DMS114 treated with DMSO at 0.1 percent for 48 hours (cell line): ENCODE measurements around the gene ITGB1BP2.
"Not testable (repeated sequence)": the region's sequence is repeated elsewhere in the genome, so short reads cannot be mapped to it uniquely, and the experiment has no call there.

Experiments used
- DNase-seq: peaks from one replicate; lab custom pipeline; 2025; ENCODE audit not compliant: unreplicated experiment; lab: John Stamatoyannopoulos, UW

ITGB1BP2 gene

DNA sequence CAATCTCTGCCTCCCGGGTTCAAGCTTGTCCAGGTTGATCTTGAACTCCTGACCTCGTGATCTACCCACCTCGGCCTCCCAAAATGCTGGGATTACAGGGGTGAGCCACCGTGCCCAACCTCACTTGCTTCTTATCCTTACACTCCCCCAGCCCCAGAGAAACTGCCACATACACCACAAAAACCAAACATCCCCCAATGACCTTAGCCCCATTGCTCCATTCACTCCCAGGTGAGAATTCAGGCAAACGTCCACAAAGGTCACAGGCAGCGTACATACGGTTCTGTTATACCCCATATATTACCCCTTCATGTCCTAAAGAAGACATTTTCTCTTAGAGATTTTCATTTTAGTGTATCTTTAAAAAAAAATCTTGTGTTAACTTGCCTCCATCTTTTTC, 1.1 kb upstream of the ITGB1BP2 start:
- DNase-seq = not testable (repeated sequence)

- DNase-seq = no peak
These were observed 1.1 kb downstream of the ITGB1BP2 start for GRCh38 chrX:71302461-71303213.

DNA sequence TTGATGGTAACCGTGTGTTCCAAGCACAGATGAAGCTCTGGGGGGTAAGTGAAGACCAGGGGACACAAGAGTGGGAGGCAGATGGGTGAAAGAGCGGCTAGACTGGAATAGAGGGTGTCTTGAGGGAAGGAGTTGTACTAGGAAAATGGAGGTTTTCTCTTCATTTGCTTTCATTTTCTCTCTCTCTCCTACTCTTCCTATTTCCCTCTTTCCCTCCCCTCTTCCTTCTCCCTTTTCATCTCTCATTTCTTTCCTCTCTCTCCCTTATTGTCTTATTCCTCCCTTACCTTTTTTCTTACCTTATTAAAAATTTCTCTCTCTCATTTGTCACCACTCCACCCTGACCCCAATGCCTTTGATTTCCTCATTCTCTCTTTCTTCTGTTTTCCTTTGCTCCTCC, 3.0 kb downstream of the ITGB1BP2 start:
- no peak for DNase-seq

DNA sequence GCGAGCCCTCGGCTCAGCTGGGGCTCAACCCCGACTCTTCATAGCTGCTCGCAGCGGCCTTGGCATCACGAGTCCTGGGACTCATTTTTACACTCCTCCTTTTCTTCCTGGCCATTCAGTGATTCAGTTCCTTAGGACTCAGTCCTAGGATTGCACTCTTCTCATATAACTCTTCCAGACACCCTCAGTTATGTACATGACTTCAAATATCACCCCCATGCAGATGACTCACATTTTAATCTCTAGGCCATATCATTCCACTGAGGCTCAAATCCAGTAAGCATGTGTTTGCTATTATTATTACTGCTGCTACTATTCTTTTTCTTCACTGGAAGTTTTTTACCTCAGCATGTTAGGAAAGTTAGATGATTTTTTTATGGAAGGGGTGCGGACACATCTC, 14.4 kb downstream of the ITGB1BP2 start:
- DNase-seq = no peak

DNA sequence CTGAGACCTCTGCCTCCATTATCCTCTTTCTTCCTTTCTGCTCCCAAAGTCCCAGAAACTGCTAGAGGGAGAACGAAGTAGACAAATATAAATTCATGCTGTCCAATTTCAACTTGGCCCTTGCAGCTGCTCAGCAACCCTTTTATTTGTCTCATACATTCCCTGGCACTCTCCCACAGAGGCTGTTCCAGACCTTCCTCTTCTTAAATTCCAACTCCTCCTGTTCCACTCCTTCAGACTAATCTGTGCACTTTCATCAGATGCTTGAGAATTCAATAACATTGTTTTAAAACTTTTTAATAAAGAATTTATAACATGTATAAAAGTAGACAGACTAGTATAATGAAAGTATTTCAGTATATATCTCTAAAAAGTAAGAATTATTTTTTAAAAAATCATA, 15.4 kb downstream of the ITGB1BP2 start:
- not testable (repeated sequence) for DNase-seq

- DNase-seq = no peak
These were observed 18.6 kb downstream of the ITGB1BP2 start for GRCh38 chrX:71320126-71320525.

GRCh38 chrX:71321731-71322130, 20.2 kb downstream of the ITGB1BP2 start:
- DNase-seq = no peak

DNA sequence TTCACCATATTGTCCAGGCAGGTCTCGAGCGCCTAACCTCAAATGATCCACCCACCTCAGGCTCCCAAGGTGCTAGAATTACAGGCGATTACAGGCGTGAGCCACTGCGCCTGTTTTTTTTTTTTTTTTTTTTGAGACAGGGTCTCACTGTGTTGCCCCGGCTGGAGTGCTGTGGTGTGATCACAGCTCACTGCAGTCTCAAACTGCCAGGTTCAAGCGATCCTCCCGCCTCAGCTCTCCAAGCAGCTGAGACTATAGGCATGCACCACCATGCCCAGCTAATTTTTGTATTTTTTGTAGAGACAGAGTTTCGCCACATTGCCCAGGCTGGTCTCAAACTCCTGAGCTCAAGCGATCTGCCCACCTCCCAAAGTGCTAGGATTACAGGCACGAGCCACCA, 22.9 kb downstream of the ITGB1BP2 start:
- DNase-seq = not testable (repeated sequence)

GRCh38 chrX:71326394-71326793, 24.8 kb downstream of the ITGB1BP2 start:
- DNase-seq = no peak

GRCh38 chrX:71349151-71349665, 47.7 kb downstream of the ITGB1BP2 start:
- not testable (repeated sequence) for DNase-seq

GRCh38 chrX:71349867-71350266, 48.3 kb downstream of the ITGB1BP2 start:
- DNase-seq = not testable (repeated sequence)

GRCh38 chrX:71352439-71352838, 50.9 kb downstream of the ITGB1BP2 start:
- not testable (repeated sequence) for DNase-seq
